Left lung (tissue), 10 donors: ENCODE measurements around the gene RNF20. TPM values are rescaled to one million over a fixed set of nuclear protein-coding genes. Genes with fewer than 3 reads are reported as not detected.

Experiments used
- ATAC-seq: fragments of 200-7000 bp; cut with Tn5 transposase; one replicate; pipeline ENCODE4 v1.9.1; 2020; ENCODE audit warnings: moderate library complexity
- DNase-seq, 4 donors: peaks; one replicate each; pipeline ENCODE4 v3.0.0-alpha.2; 2013 to 2020
- H3K27ac ChIP-seq, 2 donors: fragments of 200-600 bp; sonication (generic) in 1 of 2; one replicate each; pipeline versions ENCODE4 v1.5.0 to v1.8.0; 2020 to 2021
- H3K27me3 ChIP-seq, 2 donors: fragments of 200-600 bp; sonication (generic) in 1 of 2; one replicate each; pipeline versions ENCODE4 v1.5.0 to v1.8.0; 2020 to 2021
- H3K36me3 ChIP-seq, 2 donors: fragments of 200-600 bp; sonication (generic) in 1 of 2; one replicate each; pipeline versions ENCODE4 v1.5.0 to v1.8.0; 2020 to 2021
- H3K4me1 ChIP-seq, 2 donors: fragments of 200-600 bp; one replicate each; pipeline ENCODE4 v1.8.0; 2021
- H3K4me3 ChIP-seq, 2 donors: fragments of 200-600 bp; sonication (generic) in 1 of 2; one replicate each; pipeline versions ENCODE4 v1.5.0 to v1.8.0; 2020 to 2021; ENCODE audit warnings: mild to moderate bottlenecking in 1 of 2
- H3K9me3 ChIP-seq, 2 donors: fragments of 200-600 bp; sonication (generic) in 1 of 2; one replicate each; pipeline versions ENCODE4 v1.5.0 to v1.8.0; 2020 to 2021
- CTCF ChIP-seq, 2 donors: fragments of 200-600 bp; sonication (generic) in 1 of 2; IDR thresholded peaks; one replicate each; pipeline versions ENCODE4 v1.5.0 to v1.8.0; 2021; ENCODE audit warnings: antibody characterized with exemption in 2 of 2
- intact Hi-C, 2 donors: fragments of 100-400 bp; cut with DNase I; formaldehyde crosslinking; loops; one replicate each; pipeline versions ENCODE4 v1.11.2 to v1.14.2; 2022
- polyA plus RNA-seq, 6 donors: library from polyadenylated mRNA; unstranded; fragments of 120-200 nt; gene quantifications; one replicate each; pipeline ENCODE4 v1.2.1, GENCODE V29; 2013; ENCODE audit not compliant: insufficient read length in 6 of 6
- total RNA-seq, 2 donors: library from RNA; stranded (reverse); fragmentation: NEBNext Ultra II Directional; extraction: Animal tissue kit (Norgen Biotek cat#: 25700); gene quantifications; one replicate each; pipeline ENCODE4 v1.2.1, GENCODE V29; 2021
- donor health status: DM: no; HTN: yes; CAD: no.
- donor health status: DM: no; HTN: no; CAD: no.

Gene RNF20
- total and polyA plus RNA-seq, 8 donors, result 37.7 to 64.5 (median 53.5) TPM

- peaks cover 0 to 9% of the 10 kb centered on the region in 2 donors for H3K4me1 ChIP-seq
- peaks cover 12 to 63% of the 10 kb centered on the region in 2 donors for H3K27me3 ChIP-seq
- DNase-seq (peak; percentile 43 to 81 (median 64)), ATAC-seq (peak; percentile 91)
- H3K4me3 ChIP-seq, result peak overlapping the region; percentile 45 to 50
- H3K36me3 ChIP-seq, result no peaks in the 10 kb centered on the region
- no peak for TF ChIP-seq CTCF (IDR thresholded peaks at IDR 0.05)
- no peaks in the 10 kb centered on the region for H3K9me3 ChIP-seq
- peak overlapping the region; percentile 70 to 72 for H3K27ac ChIP-seq
- intact Hi-C loops, result no loop called here
Measured at GRCh38 chr9:101486693-101487442, 46.8 kb upstream of the RNF20 start.

GRCh38 chr9:101487443-101487840 lies 46.2 kb upstream of the RNF20 start:
- no peak for TF ChIP-seq CTCF (IDR thresholded peaks at IDR 0.05)
- Histone ChIP-seq H3K4me1 (peaks cover 0 to 9% of the 10 kb centered on the region in 2 donors), H3K27ac (peak overlapping the region; percentile 70 to 72), H3K27me3 (peaks cover 12 to 63% of the 10 kb centered on the region in 2 donors), H3K9me3 (peaks cover 0 to 4% of the 10 kb centered on the region in 2 donors), H3K36me3 (no peaks in the 10 kb centered on the region), H3K4me3 (peak overlapping the region in 1 of 2 donors; percentile 45)
- DNase-seq (no peak), ATAC-seq (no peak)
- intact Hi-C loops, result no loop called here

- H3K4me1 ChIP-seq, result no peaks in the 10 kb centered on the region
- ATAC-seq, result no peak
- H3K36me3 ChIP-seq, result no peaks in the 10 kb centered on the region
- H3K27me3 ChIP-seq, result no peaks in the 10 kb centered on the region
- no peak overlapping the region for H3K4me3 ChIP-seq
- no peak overlapping the region for H3K27ac ChIP-seq
- intact Hi-C loops, result no loop called here
- peaks cover 0 to 6% of the 10 kb centered on the region in 2 donors for H3K9me3 ChIP-seq
- TF ChIP-seq CTCF (IDR thresholded peaks at IDR 0.05), result no peak
- no peak for DNase-seq
Measured at GRCh38 chr9:101495810-101496209, 37.8 kb upstream of the RNF20 start.

- H3K36me3 ChIP-seq, result no peaks in the 10 kb centered on the region
- ATAC-seq, result no peak
- H3K27me3 ChIP-seq, result no peaks in the 10 kb centered on the region
Measured at GRCh38 chr9:101498323-101498722, 35.3 kb upstream of the RNF20 start.

More at GRCh38 chr9:101498323-101498722, 35.3 kb upstream of the RNF20 start:
- intact Hi-C loops, result no loop called here
- H3K27ac ChIP-seq, result no peak overlapping the region
- no peak for TF ChIP-seq CTCF (IDR thresholded peaks at IDR 0.05)
- no peak for DNase-seq
- no peaks in the 10 kb centered on the region for H3K9me3 ChIP-seq
- H3K4me1 ChIP-seq, result no peaks in the 10 kb centered on the region
- no peak overlapping the region for H3K4me3 ChIP-seq
